B cell (primary cell): Measurements from ENCODE around the gene LOX. TPM values are rescaled to one million over a fixed set of nuclear protein-coding genes. Genes with fewer than 3 reads are reported as not detected.

Experiments used
- ATAC-seq: fragments of 200-7000 bp; cut with Tn5 transposase; one replicate; pipeline ENCODE4 v1.10.0; 2021; ENCODE audit warnings: low read depth, mild to moderate bottlenecking, moderate number of reproducible peaks, moderate library complexity
- CTCF ChIA-PET: fragments of 350-600 bp; sonication (Branson Sonifier 250); formaldehyde crosslinking; loops from one replicate; lab custom pipeline; 2021; ENCODE audit warnings: antibody characterized with exemption, inconsistent platforms; lab: Charles Lee
- POLR2A ChIA-PET: fragments of 350-600 bp; sonication (Branson Sonifier 250); formaldehyde crosslinking; loops from one replicate; lab custom pipeline; 2021; ENCODE audit warnings: antibody characterized with exemption; lab: Charles Lee
- DNase-seq: peaks from one replicate; pipeline ENCODE4 v3.0.0; 2013
- H2AFZ ChIP-seq: 2 replicates; pipeline ENCODE4 v1.6.1; 2012; ENCODE audit warnings: mild to moderate bottlenecking, low read depth, low read length; ENCODE audit not compliant: insufficient read depth, poor library complexity, severe bottlenecking
- H3K27ac ChIP-seq, 2 donors: 1 replicate in 1 of 2; 2 replicates in 1 of 2; pipeline ENCODE4 v1.5.1; 2012 to 2013; ENCODE audit warnings: low read length in 2 of 2, mild to moderate bottlenecking in 2 of 2, moderate library complexity in 1 of 2
- H3K27me3 ChIP-seq, 4 experiments: fragments of 200-600 bp in 1 of 4; sonication (generic) in 1 of 4; replicated peaks in 1 of 4; 1 replicate in 2 of 4; 2 replicates in 2 of 4; pipeline versions ENCODE4 v1.6.1 to v1.7.0; 2013 to 2016; ENCODE audit warnings: low read length in 3 of 4, mild to moderate bottlenecking in 2 of 4, mixed read lengths in 1 of 4, moderate library complexity in 1 of 4; ENCODE audit not compliant: insufficient read depth in 4 of 4, control insufficient read depth in 3 of 4; ENCODE audit errors: control extremely low read depth in 1 of 4
- H3K36me3 ChIP-seq, 2 experiments: replicated peaks in 1 of 2; 1 replicate in 1 of 2; 2 replicates in 1 of 2; pipeline versions ENCODE4 v1.6.1 to v1.7.1; 2013; ENCODE audit warnings: low read length in 1 of 2; ENCODE audit not compliant: insufficient read depth in 2 of 2, control insufficient read depth in 1 of 2; ENCODE audit errors: control extremely low read depth in 1 of 2, extremely low read depth in 1 of 2
- H3K4me1 ChIP-seq, 2 donors: fragments of 200-600 bp in 1 of 2; sonication (generic) in 1 of 2; 1 replicate in 1 of 2; 2 replicates in 1 of 2; pipeline versions ENCODE4 v1.5.1 to v1.6.1; 2013 to 2017; ENCODE audit warnings: low read length in 2 of 2; ENCODE audit not compliant: control insufficient read depth in 2 of 2, insufficient read depth in 2 of 2
- H3K4me2 ChIP-seq: replicated peaks from 2 replicates; pipeline ENCODE3; 2012; ENCODE audit warnings: mild to moderate bottlenecking, low read depth, low read length; ENCODE audit not compliant: poor library complexity, severe bottlenecking
- H3K4me3 ChIP-seq, 5 experiments: fragments of 200-600 bp in 1 of 5; sonication (generic) in 1 of 5; 1 replicate in 3 of 5; 2 replicates in 2 of 5; pipeline versions ENCODE4 v1.5.1 to v1.7.0; 2011 to 2016; ENCODE audit warnings: low read length in 4 of 5, mild to moderate bottlenecking in 4 of 5, low read depth in 2 of 5, control low read depth in 1 of 5, moderate library complexity in 1 of 5; ENCODE audit not compliant: insufficient read depth in 1 of 5; ENCODE audit errors: control extremely low read depth in 1 of 5, extremely low read depth in 1 of 5
- H3K79me2 ChIP-seq: fragments of 200-600 bp; sonication (generic); one replicate; pipeline ENCODE4 v1.6.0; 2016; ENCODE audit warnings: low read length; ENCODE audit not compliant: control insufficient read depth, insufficient read depth
- H3K9ac ChIP-seq: fragments of 200-600 bp; sonication (generic); 2 replicates; pipeline ENCODE4 v1.6.1; 2017; ENCODE audit warnings: mild to moderate bottlenecking, low read length, moderate library complexity
- H3K9me3 ChIP-seq, 3 donors: one replicate each; pipeline versions ENCODE4 v1.6.1 to v1.7.1; 2013; ENCODE audit warnings: low read length in 2 of 3; ENCODE audit not compliant: control insufficient read depth in 2 of 3, insufficient read depth in 1 of 3; ENCODE audit errors: control extremely low read depth in 1 of 3
- H4K20me1 ChIP-seq: 2 replicates; pipeline ENCODE4 v1.6.0; 2012; ENCODE audit warnings: mild to moderate bottlenecking, low read length; ENCODE audit not compliant: insufficient read depth, control insufficient read depth, poor library complexity, severe bottlenecking
- H3K27ac Mint-ChIP-seq: one replicate; pipeline ENCODE4 v1.8.0; 2021; ENCODE audit warnings: mixed read lengths
- H3K27me3 Mint-ChIP-seq: one replicate; pipeline ENCODE4 v1.8.0; 2021; ENCODE audit warnings: mixed read lengths
- H3K4me1 Mint-ChIP-seq: one replicate; pipeline ENCODE4 v1.8.0; 2021; ENCODE audit warnings: mixed read lengths
- H3K4me3 Mint-ChIP-seq: one replicate; pipeline ENCODE4 v1.8.0; 2021; ENCODE audit warnings: mixed read lengths
- H3K9me3 Mint-ChIP-seq: one replicate; pipeline ENCODE4 v1.8.0; 2022; ENCODE audit warnings: mixed read lengths; ENCODE audit not compliant: insufficient read depth
- CTCF ChIP-seq: fragments of 200-600 bp; IDR thresholded peaks from one replicate; pipeline ENCODE4 v1.8.0; 2022; ENCODE audit warnings: antibody characterized with exemption, mild to moderate bottlenecking
- EZH2 ChIP-seq: IDR thresholded peaks from 2 replicates; pipeline ENCODE4 v1.6.1; 2012; ENCODE audit warnings: borderline replicate concordance, low read depth, mild to moderate bottlenecking, moderate library complexity, low read length; ENCODE audit not compliant: insufficient read depth, poor library complexity, severe bottlenecking
- WGBS: methylation state at CpG from one replicate; pipeline ENCODE4 v1.1.5; 2013; ENCODE audit warnings: missing lambda C conversion rate; ENCODE audit not compliant: insufficient coverage; 5-methylcytosine and 5-hydroxymethylcytosine counted together
- intact Hi-C: fragments of 100-400 bp; cut with micrococcal nuclease; formaldehyde crosslinking; loops from one replicate; pipeline ENCODE4 v1.10.0; 2022
- polyA plus RNA-seq: library from polyadenylated mRNA; depleted of rRNA; stranded (reverse); fragments of >200 nt; gene quantifications from 2 replicates; pipeline ENCODE4 v1.2.3, GENCODE V29; 2012
- total RNA-seq, 2 donors: library from RNA; stranded (reverse); fragments of 120-200 nt in 1 of 2; gene quantifications; 1 replicate in 1 of 2; 2 replicates in 1 of 2; pipeline versions ENCODE4 v1.2.3 to v1.2.4, GENCODE V29; 2013 to 2022

LOX gene
- total and polyA plus RNA-seq, 2 donors (not counting 1 experiment from before 2014, with no cell fraction given): not detected

- H3K4me1 ChIP-seq: no peaks in the 10 kb centered on the region
- H3K36me3 ChIP-seq: no peaks in the 10 kb centered on the region
- H3K9me3 ChIP-seq: no peaks in the 10 kb centered on the region
- no peak overlapping the region for H3K4me3 ChIP-seq
- no peaks in the 10 kb centered on the region for H4K20me1 ChIP-seq
- H3K79me2 ChIP-seq: no peaks in the 10 kb centered on the region
- DNase-seq: peak; percentile 5
- no CpG with 5 or more reads among the region's 4 CpGs for WGBS
- H3K27ac Mint-ChIP-seq: no peak overlapping the region
- H3K4me1 Mint-ChIP-seq: no peaks in the 10 kb centered on the region
- ChIA-PET POLR2A (no interaction called here), CTCF (interaction anchor here (0.6 kb wide), 1 partner anchor 1445 kb away, joined by 3 read pairs; no protein-coding TSS in a partner anchor)
- H3K27me3 Mint-ChIP-seq: peaks cover 8% of the 10 kb centered on the region
- intact Hi-C loops: no loop called here
- no peak overlapping the region for H3K27ac ChIP-seq
- H3K4me2 ChIP-seq: no peak overlapping the region
- no peaks in the 10 kb centered on the region for H3K9me3 Mint-ChIP-seq
- TF ChIP-seq EZH2: no peak
- TF ChIP-seq CTCF: peak; percentile 41
- H3K4me3 Mint-ChIP-seq: no peak overlapping the region
- H3K9ac ChIP-seq: no peak overlapping the region
- no peak overlapping the region for H2AFZ ChIP-seq
- no peak for ATAC-seq
- H3K27me3 ChIP-seq: no peaks in the 10 kb centered on the region
These were observed 23.7 kb upstream of the LOX start for GRCh38 chr5:122101636-122102285.

GRCh38 chr5:122099060-122099790 lies 21.2 kb upstream of the LOX start:
- 92% methylated on average over 4 of the region's 6 CpGs for WGBS
- H4K20me1 ChIP-seq: no peaks in the 10 kb centered on the region
- H3K4me1 Mint-ChIP-seq: no peaks in the 10 kb centered on the region
- no peaks in the 10 kb centered on the region for H3K79me2 ChIP-seq
- no peaks in the 10 kb centered on the region for H3K36me3 ChIP-seq
- no peak overlapping the region for H2AFZ ChIP-seq
- H3K27ac Mint-ChIP-seq: no peak overlapping the region
- H3K4me3 ChIP-seq: no peak overlapping the region
- H3K4me1 ChIP-seq: no peaks in the 10 kb centered on the region
- no peak overlapping the region for H3K9ac ChIP-seq
- no peaks in the 10 kb centered on the region for H3K27me3 ChIP-seq
- POLR2A ChIA-PET: no interaction called here
- TF ChIP-seq CTCF: no peak
- TF ChIP-seq EZH2: no peak
- peaks cover 10% of the 10 kb centered on the region for H3K27me3 Mint-ChIP-seq
- intact Hi-C loops: no loop called here
- no peak overlapping the region for H3K4me2 ChIP-seq
- CTCF ChIA-PET: no interaction called here
- H3K27ac ChIP-seq: no peak overlapping the region
- no peaks in the 10 kb centered on the region for H3K9me3 ChIP-seq
- no peak for ATAC-seq
- no peak overlapping the region for H3K4me3 Mint-ChIP-seq
- DNase-seq: no peak
- no peaks in the 10 kb centered on the region for H3K9me3 Mint-ChIP-seq
